OCI-LY1 (cell line): ENCODE results near the gene RGS9.
A peak's percentile ranks its signal among the peaks of the same experiment; 100 is the strongest.

Experiments used
- H2AFZ ChIP-seq: fragments of 200-600 bp; sonication (generic), shearing (Covaris generic); 2 replicates; pipeline ENCODE4 v1.6.0; 2014; ENCODE audit warnings: antibody characterized with exemption, mild to moderate bottlenecking, low read length
- H3F3A ChIP-seq: fragments of 200-600 bp; sonication (generic), shearing (Covaris generic); 2 replicates; pipeline ENCODE4 v1.6.0; 2014; ENCODE audit warnings: mild to moderate bottlenecking, antibody characterized with exemption, low read length, moderate library complexity; ENCODE audit not compliant: insufficient read depth
- H3K27ac ChIP-seq: fragments of 200-600 bp; sonication (generic); 2 replicates; pipeline ENCODE4 v1.5.1; 2014; ENCODE audit warnings: low read length, mixed run types, mild to moderate bottlenecking, low read depth; ENCODE audit not compliant: poor library complexity, severe bottlenecking
- H3K27me3 ChIP-seq: fragments of 200-600 bp; sonication (generic); 2 replicates; pipeline ENCODE4 v1.6.0; 2014; ENCODE audit warnings: antibody characterized with exemption, mild to moderate bottlenecking, low read length, moderate library complexity; ENCODE audit not compliant: insufficient read depth
- H3K36me3 ChIP-seq: fragments of 200-600 bp; sonication (generic); 2 replicates; pipeline ENCODE4 v1.6.1; 2014; ENCODE audit warnings: mild to moderate bottlenecking, antibody characterized with exemption, low read length, moderate library complexity, mixed read lengths; ENCODE audit not compliant: insufficient read depth
- H3K4me1 ChIP-seq: fragments of 200-600 bp; sonication (generic); 2 replicates; pipeline ENCODE4 v1.5.1; 2014; ENCODE audit warnings: mild to moderate bottlenecking, low read length, moderate library complexity; ENCODE audit not compliant: insufficient read depth, severe bottlenecking
- H3K4me2 ChIP-seq: fragments of 200-600 bp; sonication (generic), shearing (Covaris generic); 2 replicates; pipeline ENCODE4 v1.6.1; 2014; ENCODE audit warnings: low read length
- H3K4me3 ChIP-seq: fragments of 200-600 bp; sonication (generic); 2 replicates; pipeline ENCODE4 v1.5.1; 2014; ENCODE audit warnings: low read length, low read depth, mild to moderate bottlenecking, mixed read lengths; ENCODE audit not compliant: poor library complexity, severe bottlenecking
- H3K79me2 ChIP-seq: fragments of 200-600 bp; shearing (Covaris generic); 2 replicates; pipeline ENCODE4 v1.6.1; 2016; ENCODE audit warnings: mixed run types, low read length, mixed read lengths; ENCODE audit not compliant: insufficient read depth
- H3K9ac ChIP-seq: fragments of 200-600 bp; sonication (generic), shearing (Covaris generic); 2 replicates; pipeline ENCODE4 v1.6.1; 2014; ENCODE audit warnings: mild to moderate bottlenecking, low read length, mixed read lengths
- H3K9me2 ChIP-seq: fragments of 200-600 bp; sonication (generic), shearing (Covaris generic); 2 replicates; pipeline ENCODE4 v1.6.1; 2014; ENCODE audit warnings: low read depth, mild to moderate bottlenecking, low read length, mixed read lengths
- H3K9me3 ChIP-seq: fragments of 200-600 bp; shearing (Covaris generic); 2 replicates; pipeline ENCODE4 v1.6.1; 2014; ENCODE audit warnings: low read length, mixed read lengths
- H4K20me1 ChIP-seq: fragments of 200-600 bp; sonication (generic), shearing (Covaris generic); 2 replicates; pipeline ENCODE4 v1.6.0; 2016; ENCODE audit warnings: mild to moderate bottlenecking, low read length; ENCODE audit not compliant: insufficient read depth
- EZH2 ChIP-seq: fragments of 200-600 bp; sonication (generic), shearing (Covaris generic); IDR thresholded peaks from 2 replicates; pipeline ENCODE4 v1.8.0; 2017; ENCODE audit warnings: borderline replicate concordance, mixed run types, mild to moderate bottlenecking, antibody characterized with exemption, low read length, moderate library complexity, mixed read lengths
- TF ChIP-seq, protein P1 (sequence below): fragments of 200-600 bp; sonication (generic), shearing (Covaris generic); IDR thresholded peaks from 2 replicates; pipeline ENCODE4 v1.5.1; 2017; ENCODE audit warnings: mild to moderate bottlenecking, antibody characterized with exemption, low read length, moderate library complexity, mixed read lengths

RGS9 gene

DNA sequence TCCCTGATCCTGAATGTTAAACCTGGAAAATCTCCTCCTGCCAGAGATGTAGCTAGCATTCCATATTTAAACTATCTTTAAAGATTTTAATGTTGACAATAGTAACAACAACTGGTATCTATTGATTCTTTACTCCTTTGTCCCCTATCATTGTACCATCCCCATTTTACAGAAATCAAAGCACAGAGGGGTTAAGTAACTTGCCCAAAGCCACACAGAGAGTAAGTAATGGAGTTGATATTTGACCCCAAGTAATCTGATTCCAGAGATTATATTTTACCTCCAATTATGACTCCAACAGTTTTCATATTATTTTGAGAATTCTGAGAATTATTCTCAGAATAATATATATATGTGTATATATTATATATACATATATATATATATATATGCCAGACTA is 37.7 kb upstream of the RGS9 start:
- Histone ChIP-seq H4K20me1 (no peaks in the 10 kb centered on the region), H3K9me2 (no peaks in the 10 kb centered on the region), H3K4me3 (no peak overlapping the region), H2AFZ (no peak overlapping the region), H3F3A (no peaks in the 10 kb centered on the region), H3K4me2 (no peak overlapping the region), H3K27ac (no peak overlapping the region), H3K9me3 (no peaks in the 10 kb centered on the region), H3K27me3 (no peaks in the 10 kb centered on the region), H3K9ac (no peak overlapping the region), H3K79me2 (no peaks in the 10 kb centered on the region), H3K36me3 (no peaks in the 10 kb centered on the region), H3K4me1 (peaks cover 16% of the 10 kb centered on the region)
- no peak for TF ChIP-seq EZH2
- TF ChIP-seq, protein P1, sequence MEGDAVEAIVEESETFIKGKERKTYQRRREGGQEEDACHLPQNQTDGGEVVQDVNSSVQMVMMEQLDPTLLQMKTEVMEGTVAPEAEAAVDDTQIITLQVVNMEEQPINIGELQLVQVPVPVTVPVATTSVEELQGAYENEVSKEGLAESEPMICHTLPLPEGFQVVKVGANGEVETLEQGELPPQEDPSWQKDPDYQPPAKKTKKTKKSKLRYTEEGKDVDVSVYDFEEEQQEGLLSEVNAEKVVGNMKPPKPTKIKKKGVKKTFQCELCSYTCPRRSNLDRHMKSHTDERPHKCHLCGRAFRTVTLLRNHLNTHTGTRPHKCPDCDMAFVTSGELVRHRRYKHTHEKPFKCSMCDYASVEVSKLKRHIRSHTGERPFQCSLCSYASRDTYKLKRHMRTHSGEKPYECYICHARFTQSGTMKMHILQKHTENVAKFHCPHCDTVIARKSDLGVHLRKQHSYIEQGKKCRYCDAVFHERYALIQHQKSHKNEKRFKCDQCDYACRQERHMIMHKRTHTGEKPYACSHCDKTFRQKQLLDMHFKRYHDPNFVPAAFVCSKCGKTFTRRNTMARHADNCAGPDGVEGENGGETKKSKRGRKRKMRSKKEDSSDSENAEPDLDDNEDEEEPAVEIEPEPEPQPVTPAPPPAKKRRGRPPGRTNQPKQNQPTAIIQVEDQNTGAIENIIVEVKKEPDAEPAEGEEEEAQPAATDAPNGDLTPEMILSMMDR: no peak

DNA sequence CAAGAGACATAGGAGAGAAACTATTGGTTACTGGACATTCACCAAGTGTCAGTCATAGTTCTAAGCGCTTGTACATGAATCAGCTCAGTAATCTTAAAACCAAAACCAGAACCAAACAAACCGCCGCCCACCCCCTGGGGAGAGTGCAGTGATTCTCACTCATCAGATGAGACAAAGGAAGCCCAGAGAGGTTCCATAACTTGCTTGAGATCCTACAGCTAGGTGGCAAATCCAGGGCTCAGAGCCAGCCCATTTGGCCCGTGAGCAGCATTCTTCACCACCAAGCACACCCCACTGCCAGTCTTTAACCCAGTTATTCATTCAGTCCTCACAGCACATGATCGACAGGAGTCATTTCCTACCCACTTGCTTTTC is 37.2 kb upstream of the RGS9 start:
- Histone ChIP-seq H4K20me1 (no peaks in the 10 kb centered on the region), H3K27me3 (no peaks in the 10 kb centered on the region), H3K4me1 (peaks cover 16% of the 10 kb centered on the region), H3K79me2 (no peaks in the 10 kb centered on the region), H3K27ac (peak overlapping the region; percentile 65), H3K4me3 (peak overlapping the region; percentile 68), H3K4me2 (peak overlapping the region; percentile 87), H3F3A (no peaks in the 10 kb centered on the region), H3K9me2 (no peaks in the 10 kb centered on the region), H3K9ac (peak overlapping the region; percentile 70), H2AFZ (no peak overlapping the region), H3K9me3 (no peaks in the 10 kb centered on the region), H3K36me3 (no peaks in the 10 kb centered on the region)
- TF ChIP-seq EZH2: no peak
- TF ChIP-seq, protein P1: no peak

DNA sequence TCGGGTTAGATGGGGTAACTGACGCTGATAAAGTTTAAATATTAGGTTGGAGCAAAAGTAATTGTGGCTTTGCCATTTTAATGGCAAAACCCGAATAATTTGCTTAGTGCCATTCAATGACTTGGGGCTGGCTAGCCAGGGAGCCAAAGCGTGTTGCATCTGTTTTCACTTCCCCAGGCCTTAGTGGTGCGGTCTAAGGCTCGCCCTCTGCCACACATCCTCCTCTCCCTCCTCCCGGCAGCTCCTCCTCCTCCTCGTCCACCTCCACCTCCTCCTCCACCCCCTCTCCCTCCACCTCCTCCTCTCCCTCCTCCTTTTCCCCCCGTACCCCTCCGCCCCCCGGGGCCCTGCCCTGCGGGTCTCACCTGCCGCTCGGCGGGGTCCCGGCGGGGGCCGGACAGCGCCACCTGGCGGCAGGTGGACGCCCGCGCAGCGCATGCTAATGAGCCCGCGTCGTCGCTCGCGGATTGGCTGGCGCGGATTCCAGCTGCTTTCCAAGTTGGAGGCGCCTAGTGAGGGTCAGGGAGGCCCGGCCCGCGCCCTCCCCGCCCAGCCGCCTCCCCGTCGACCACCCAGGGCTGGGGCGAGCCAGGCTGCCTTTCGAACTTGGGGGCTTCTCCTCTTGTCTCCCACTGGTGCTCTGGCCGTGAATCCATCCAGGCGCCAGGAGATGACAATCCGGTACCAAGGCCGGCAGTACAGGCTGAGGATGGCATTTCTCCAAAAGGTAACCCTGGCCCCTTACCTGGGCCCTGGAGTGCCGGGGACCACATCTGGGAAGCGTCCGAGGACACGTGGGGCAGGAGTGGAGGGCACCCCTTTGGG is 36.6 kb upstream of the RGS9 start:
- Histone ChIP-seq H3K4me2 (peak overlapping the region; percentile 87), H2AFZ (0 out of 2 replicates have a peak overlapping the region, but pooled peaks have one; percentile 29), H4K20me1 (no peaks in the 10 kb centered on the region), H3K79me2 (no peaks in the 10 kb centered on the region), H3K4me3 (peak overlapping the region; percentile 68), H3K36me3 (no peaks in the 10 kb centered on the region), H3K9me3 (no peaks in the 10 kb centered on the region), H3K27ac (peak overlapping the region; percentile 65), H3K4me1 (peaks cover 16% of the 10 kb centered on the region), H3F3A (no peaks in the 10 kb centered on the region), H3K9me2 (no peaks in the 10 kb centered on the region), H3K27me3 (no peaks in the 10 kb centered on the region), H3K9ac (peak overlapping the region; percentile 70)
- TF ChIP-seq EZH2: no peak
- TF ChIP-seq, protein P1: peak; percentile 91
